Activated T-cell treated with anti-CD3 and anti-CD28 coated beads for 48 hours (primary cell): ENCODE results near the gene COL11A2.

Source experiments
- DNase-seq: peaks from one replicate; pipeline ENCODE4 v3.0.0-alpha.2; 2020; ENCODE audit warnings: low read depth

COL11A2 gene

GRCh38 chr6:33192671-33193602 lies 670 bp upstream of the COL11A2 start:
- DNase-seq: no peak

GRCh38 chr6:33191383-33192104 lies 723 bp downstream of the COL11A2 start:
- no peak for DNase-seq

- DNase-seq: no peak
These were observed 1.7 kb downstream of the COL11A2 start for GRCh38 chr6:33190504-33191107.

- no peak for DNase-seq
These were observed 2.4 kb downstream of the COL11A2 start for GRCh38 chr6:33189625-33190448.

GRCh38 chr6:33189164-33189563 lies 3.1 kb downstream of the COL11A2 start:
- DNase-seq: no peak

GRCh38 chr6:33187809-33188208 lies 4.5 kb downstream of the COL11A2 start:
- no peak for DNase-seq

GRCh38 chr6:33185654-33186187 lies 6.5 kb downstream of the COL11A2 start:
- no peak for DNase-seq

- DNase-seq: no peak
These were observed 7.1 kb downstream of the COL11A2 start for GRCh38 chr6:33185190-33185589.

GRCh38 chr6:33183071-33183683 lies 9.1 kb downstream of the COL11A2 start:
- DNase-seq: no peak

- DNase-seq: no peak
These were observed 11.1 kb downstream of the COL11A2 start for GRCh38 chr6:33181141-33181540.

- DNase-seq: no peak
These were observed 13.4 kb downstream of the COL11A2 start for GRCh38 chr6:33178755-33179475.

GRCh38 chr6:33177552-33178446 lies 14.5 kb downstream of the COL11A2 start:
- DNase-seq: no peak

GRCh38 chr6:33176906-33177305 lies 15.4 kb downstream of the COL11A2 start:
- no peak for DNase-seq

- DNase-seq: no peak
These were observed 16.7 kb downstream of the COL11A2 start for GRCh38 chr6:33175436-33176069.

- DNase-seq: no peak
These were observed 17.5 kb downstream of the COL11A2 start for GRCh38 chr6:33174784-33175183.

- no peak for DNase-seq
These were observed 18.6 kb downstream of the COL11A2 start for GRCh38 chr6:33173535-33174180.

GRCh38 chr6:33172688-33173534 lies 19.4 kb downstream of the COL11A2 start:
- no peak for DNase-seq
